H1 (cell line): ENCODE results near the gene FMN2. TPM values are rescaled to one million over a fixed set of nuclear protein-coding genes. Genes with fewer than 3 reads are reported as not detected.

ENCODE experiments used
- CTCF ChIA-PET: fragments of 300-600 bp; sonication (Branson Sonifier 250); formaldehyde crosslinking; loops from one replicate; lab custom pipeline; 2021; ENCODE audit not compliant: partially characterized antibody; lab: Charles Lee
- POLR2A ChIA-PET: fragments of 300-600 bp; sonication (Branson Sonifier 250); formaldehyde crosslinking; loops from one replicate; lab custom pipeline; 2021; ENCODE audit warnings: inconsistent platforms; ENCODE audit not compliant: partially characterized antibody; lab: Charles Lee
- DNase-seq, 2 experiments: peaks; one replicate each; pipeline versions ENCODE4 v3.0.0 to v3.0.0-alpha.2; 2010 to 2022; ENCODE audit warnings: low spot score in 2 of 2, low read depth in 1 of 2, mixed read lengths in 1 of 2
- FAIRE-seq: peaks from 2 replicates; lab custom pipeline; 2011; peaks lifted over from hg19 to GRCh38; lab: Jason Lieb, UNC
- H2AFZ ChIP-seq: 2 replicates; pipeline ENCODE4 v1.8.1; 2012; ENCODE audit warnings: low read length, inconsistent platforms
- H2AK5ac ChIP-seq: 2 replicates; pipeline ENCODE4 v1.6.1; 2013; ENCODE audit warnings: low read depth, low read length
- H2BK120ac ChIP-seq: replicated peaks from 2 replicates; pipeline ENCODE3; 2013; ENCODE audit warnings: low read depth, low read length, inconsistent platforms
- H2BK12ac ChIP-seq: 2 replicates; pipeline ENCODE4 v1.6.1; 2013; ENCODE audit warnings: low read depth, low read length
- H2BK15ac ChIP-seq: 2 replicates; pipeline ENCODE4 v1.6.1; 2013; ENCODE audit warnings: low read length
- H2BK20ac ChIP-seq: 2 replicates; pipeline ENCODE4 v1.6.1; 2013; ENCODE audit warnings: low read length
- H2BK5ac ChIP-seq: 2 replicates; pipeline ENCODE4 v1.6.1; 2013; ENCODE audit warnings: low read depth, low read length
- H3K14ac ChIP-seq: 2 replicates; pipeline ENCODE4 v1.6.1; 2013; ENCODE audit warnings: inconsistent platforms; ENCODE audit not compliant: insufficient read length
- H3K18ac ChIP-seq: 2 replicates; pipeline ENCODE4 v1.6.1; 2013; ENCODE audit warnings: low read length; ENCODE audit errors: extremely low read depth
- H3K23ac ChIP-seq: 2 replicates; pipeline ENCODE4 v1.6.1; 2013; ENCODE audit warnings: inconsistent platforms; ENCODE audit not compliant: insufficient read length
- H3K23me2 ChIP-seq: 2 replicates; pipeline ENCODE4 v1.6.1; 2013; ENCODE audit warnings: low read depth, low read length
- H3K27ac ChIP-seq: 2 replicates; pipeline ENCODE4 v1.6.1; 2011; ENCODE audit warnings: low read depth, low read length, inconsistent platforms
- H3K27me3 ChIP-seq, 4 experiments: replicated peaks in 1 of 4; 1 replicate in 1 of 4; 2 replicates in 3 of 4; pipeline versions ENCODE4 v1.6.1 to v1.8.1; 2011 to 2013; ENCODE audit warnings: low read length in 3 of 4, mild to moderate bottlenecking in 3 of 4, inconsistent platforms in 2 of 4, mixed read lengths in 2 of 4, moderate library complexity in 1 of 4; ENCODE audit not compliant: control insufficient read depth in 3 of 4, insufficient read depth in 3 of 4; ENCODE audit errors: extremely low read depth in 1 of 4
- H3K36me3 ChIP-seq, 4 experiments: 2 replicates each; pipeline versions ENCODE4 v1.6.1 to v1.8.1; 2011 to 2013; ENCODE audit warnings: mild to moderate bottlenecking in 4 of 4, low read length in 3 of 4, moderate library complexity in 2 of 4, control low read depth in 1 of 4, inconsistent platforms in 1 of 4; ENCODE audit not compliant: insufficient read depth in 4 of 4, control insufficient read depth in 2 of 4
- H3K4ac ChIP-seq: replicated peaks from 2 replicates; pipeline ENCODE3; 2013; ENCODE audit warnings: low read length, low read depth, mixed read lengths, inconsistent platforms; ENCODE audit not compliant: insufficient read length
- H3K4me1 ChIP-seq, 4 experiments: replicated peaks in 1 of 4; 1 replicate in 1 of 4; 2 replicates in 3 of 4; pipeline versions ENCODE4 v1.6.1 to v1.8.1; 2011 to 2013; ENCODE audit warnings: low read length in 3 of 4, inconsistent platforms in 2 of 4, mixed read lengths in 1 of 4; ENCODE audit not compliant: insufficient read depth in 4 of 4, control insufficient read depth in 3 of 4
- H3K4me2 ChIP-seq, 2 experiments: 2 replicates each; pipeline versions ENCODE4 v1.6.1 to v1.8.1; 2011 to 2013; ENCODE audit warnings: low read depth in 2 of 2, low read length in 2 of 2, control low read depth in 1 of 2, inconsistent platforms in 1 of 2, mild to moderate bottlenecking in 1 of 2; ENCODE audit not compliant: insufficient read depth in 1 of 2
- H3K4me3 ChIP-seq, 4 experiments: fragments of 200-600, 300-600 bp in 1 of 4; sonication (generic), shearing (Covaris generic), sonication (Bioruptor Twin) in 1 of 4; 2 replicates each; pipeline versions ENCODE4 v1.5.1 to v1.8.1; 2011 to 2016; ENCODE audit warnings: low read length in 4 of 4, low read depth in 3 of 4, control low read depth in 2 of 4, inconsistent platforms in 2 of 4, mild to moderate bottlenecking in 2 of 4, mixed read lengths in 1 of 4, moderate library complexity in 1 of 4; ENCODE audit not compliant: insufficient read depth in 2 of 4; ENCODE audit errors: extremely low read depth in 1 of 4
- H3K56ac ChIP-seq: replicated peaks from 2 replicates; pipeline ENCODE3; 2013; ENCODE audit warnings: low read depth, mild to moderate bottlenecking, mixed read lengths, low read length, inconsistent platforms; ENCODE audit not compliant: insufficient read length
- H3K79me1 ChIP-seq: 2 replicates; pipeline ENCODE4 v1.6.1; 2013; ENCODE audit warnings: low read depth, low read length, control low read depth
- H3K79me2 ChIP-seq, 2 experiments: 2 replicates each; pipeline versions ENCODE4 v1.6.1 to v1.8.1; 2012 to 2013; ENCODE audit warnings: low read length in 2 of 2, mild to moderate bottlenecking in 2 of 2, inconsistent platforms in 1 of 2; ENCODE audit not compliant: insufficient read depth in 2 of 2, control insufficient read depth in 1 of 2
- H3K9ac ChIP-seq, 4 experiments: replicated peaks in 1 of 4; 1 replicate in 1 of 4; 2 replicates in 3 of 4; pipeline versions ENCODE4 v1.6.1 to v1.8.1; 2011 to 2013; ENCODE audit warnings: low read depth in 3 of 4, low read length in 3 of 4, control low read depth in 2 of 4, mild to moderate bottlenecking in 2 of 4, moderate library complexity in 2 of 4, inconsistent platforms in 1 of 4; ENCODE audit errors: extremely low read depth in 1 of 4
- H3K9me3 ChIP-seq, 2 experiments: 2 replicates each; pipeline versions ENCODE4 v1.6.1 to v1.8.1; 2012 to 2013; ENCODE audit warnings: mild to moderate bottlenecking in 2 of 2, moderate library complexity in 2 of 2, control low read depth in 1 of 2, inconsistent platforms in 1 of 2, low read depth in 1 of 2, low read length in 1 of 2, mixed read lengths in 1 of 2; ENCODE audit not compliant: insufficient read depth in 2 of 2
- H4K20me1 ChIP-seq, 2 experiments: replicated peaks in 1 of 2; 2 replicates each; pipeline versions ENCODE3 to v1.8.1; 2011 to 2013; ENCODE audit warnings: inconsistent platforms in 2 of 2, low read length in 2 of 2, mild to moderate bottlenecking in 1 of 2; ENCODE audit not compliant: insufficient read depth in 2 of 2, control insufficient read depth in 1 of 2
- H4K5ac ChIP-seq: 2 replicates; pipeline ENCODE4 v1.6.1; 2013; ENCODE audit warnings: low read length, low read depth, mixed read lengths, inconsistent platforms; ENCODE audit not compliant: insufficient read length
- H4K8ac ChIP-seq: 2 replicates; pipeline ENCODE4 v1.8.0; 2013; ENCODE audit warnings: mild to moderate bottlenecking, moderate library complexity, low read length, inconsistent platforms; ENCODE audit not compliant: insufficient read depth; ENCODE audit errors: extremely low read depth
- H4K91ac ChIP-seq: replicated peaks from 2 replicates; pipeline ENCODE3; 2013; ENCODE audit warnings: low read length, mixed read lengths, inconsistent platforms; ENCODE audit not compliant: insufficient read length
- FOSL1 ChIP-seq: IDR thresholded peaks from 2 replicates; pipeline ENCODE4 v1.6.1; 2011; ENCODE audit warnings: mild to moderate bottlenecking, low read depth, low read length, moderate library complexity; ENCODE audit not compliant: insufficient read depth
- KDM4A ChIP-seq: IDR thresholded peaks from one replicate; pipeline ENCODE4 v1.7.1; 2012; ENCODE audit warnings: low read depth, mild to moderate bottlenecking, moderate library complexity, low read length, inconsistent platforms; ENCODE audit not compliant: severe bottlenecking
- NRF1 ChIP-seq: IDR thresholded peaks from 2 replicates; pipeline ENCODE4 v1.6.1; 2011; ENCODE audit warnings: mild to moderate bottlenecking, low read depth, low read length, improper control_type of control experiment
- SIRT6 ChIP-seq: IDR thresholded peaks from one replicate; pipeline ENCODE4 v1.7.1; 2012; ENCODE audit warnings: low read length, inconsistent platforms
- SP1 ChIP-seq: IDR thresholded peaks from 2 replicates; pipeline ENCODE4 v1.6.1; 2011; ENCODE audit warnings: low read depth, low read length
- WGBS, 2 experiments: shearing (Covaris generic) in 1 of 2; methylation state at CpG; one replicate each; pipeline versions ENCODE4 v1.1.6 to v1.1.7; 2013 to 2015; ENCODE audit warnings: low lambda C conversion rate in 2 of 2, mixed read lengths in 2 of 2, inconsistent platforms in 1 of 2, low coverage in 1 of 2, missing lambda C conversion rate in 1 of 2; ENCODE audit not compliant: insufficient replicate concordance in 2 of 2, insufficient coverage in 1 of 2, insufficient read length in 1 of 2; ENCODE audit errors: extremely low coverage in 1 of 2, missing lambda C conversion rate in 1 of 2; 5-methylcytosine and 5-hydroxymethylcytosine counted together
- polyA plus RNA-seq, 7 experiments: library from polyadenylated mRNA; depleted of rRNA in 3 of 7; stranded (reverse) in 5 of 7; unstranded in 2 of 7; fragments of >200 nt in 5 of 7; fragments of 200-250 nt in 2 of 7; gene quantifications; 1 replicate in 5 of 7; 2 replicates in 1 of 7; 4 replicates in 1 of 7; pipeline versions ENCODE4 v1.2.1 to v1.2.3, GENCODE V29; 2011 to 2013; ENCODE audit warnings: missing spikeins in 2 of 7, mixed read lengths in 2 of 7
- total RNA-seq: library from RNA; stranded (reverse); fragmentation: NEBNext Ultra II Directional; extraction: Animal tissue kit (Norgen Biotek cat#: 25700); gene quantifications from 2 replicates; pipeline ENCODE4 v1.2.1, GENCODE V29; 2021

Gene FMN2
- total and polyA plus RNA-seq, 2 of the 8 experiments (the other 6 are each of a cell fraction or from before 2014, with no cell fraction given), result 0.83 to 2.0 TPM

GRCh38 chr1:240084337-240084736, 7.3 kb upstream of the FMN2 start:
- Histone ChIP-seq H3K9me3 (peaks cover 2 to 4% of the 10 kb centered on the region in 2 experiments; a peak in 2 of 4 replicates), H2BK5ac (no peak overlapping the region), H3K36me3 (no peaks in the 10 kb centered on the region), H2AFZ (no peak overlapping the region), H3K4me1 (no peaks in the 10 kb centered on the region), H3K27ac (no peak overlapping the region), H3K56ac (no peak overlapping the region), H3K27me3 (no peaks in the 10 kb centered on the region), H4K91ac (no peak overlapping the region), H4K8ac (no peak overlapping the region), H3K79me1 (no peaks in the 10 kb centered on the region), H3K79me2 (no peaks in the 10 kb centered on the region), H3K18ac (no peak overlapping the region), H2AK5ac (no peak overlapping the region), H2BK12ac (no peak overlapping the region), H2BK120ac (no peak overlapping the region), H4K20me1 (no peaks in the 10 kb centered on the region), H3K4me3 (no peak overlapping the region), H3K9ac (no peak overlapping the region), H3K23me2 (no peaks in the 10 kb centered on the region), H3K4me2 (no peak overlapping the region), H2BK15ac (no peak overlapping the region), H4K5ac (no peak overlapping the region), H3K4ac (no peak overlapping the region), H2BK20ac (no peak overlapping the region), H3K14ac (no peak overlapping the region), H3K23ac (no peak overlapping the region)
- no peak for TF ChIP-seq SIRT6
- TF ChIP-seq SP1, result no peak
- no peak for TF ChIP-seq KDM4A
- no peak for TF ChIP-seq NRF1
- TF ChIP-seq FOSL1, result no peak
- POLR2A ChIA-PET, result no interaction called here
- 88% methylated on average over 1 of the region's 1 CpG; no CpG with 5 or more reads in 1 of the 2 experiments for WGBS, 2 experiments
- FAIRE-seq, result no peak
- CTCF ChIA-PET, result interaction anchor here (1.6 to 1.7 kb wide), 2 partner anchors 11 to 44 kb away, joined by 4 to 6 read pairs; no protein-coding TSS in a partner anchor
- DNase-seq, result no peak
